Activated naive CD8-positive, alpha-beta T cell (primary cell): ENCODE data around the gene CDKAL1.
"Not testable (repeated sequence)": the region's sequence is repeated elsewhere in the genome, so short reads cannot be mapped to it uniquely, and the experiment has no call there.

Experiments used
- H3K27ac Mint-ChIP-seq: one replicate; pipeline ENCODE4 v1.8.0; 2021; ENCODE audit warnings: mixed read lengths
- H3K27me3 Mint-ChIP-seq: one replicate; pipeline ENCODE4 v1.8.0; 2021; ENCODE audit warnings: mixed read lengths
- H3K36me3 Mint-ChIP-seq: one replicate; pipeline ENCODE4 v1.8.0; 2021; ENCODE audit warnings: mixed read lengths
- H3K4me1 Mint-ChIP-seq: one replicate; pipeline ENCODE4 v1.8.0; 2021; ENCODE audit warnings: low read depth, mixed read lengths
- H3K4me3 Mint-ChIP-seq: one replicate; pipeline ENCODE4 v1.8.0; 2021; ENCODE audit warnings: mild to moderate bottlenecking, mixed read lengths
- H3K9me3 Mint-ChIP-seq: one replicate; pipeline ENCODE4 v1.8.0; 2021; ENCODE audit warnings: low read depth, mixed read lengths

CDKAL1 gene

GRCh38 chr6:20812776-20813175, 278.5 kb downstream of the CDKAL1 start:
- Mint-ChIP-seq H3K4me3 (no peak overlapping the region), H3K27me3 (no peaks in the 10 kb centered on the region), H3K9me3 (peaks cover 9% of the 10 kb centered on the region), H3K36me3 (peaks cover 23% of the 10 kb centered on the region), H3K27ac (no peak overlapping the region), H3K4me1 (peaks cover 11% of the 10 kb centered on the region)

DNA sequence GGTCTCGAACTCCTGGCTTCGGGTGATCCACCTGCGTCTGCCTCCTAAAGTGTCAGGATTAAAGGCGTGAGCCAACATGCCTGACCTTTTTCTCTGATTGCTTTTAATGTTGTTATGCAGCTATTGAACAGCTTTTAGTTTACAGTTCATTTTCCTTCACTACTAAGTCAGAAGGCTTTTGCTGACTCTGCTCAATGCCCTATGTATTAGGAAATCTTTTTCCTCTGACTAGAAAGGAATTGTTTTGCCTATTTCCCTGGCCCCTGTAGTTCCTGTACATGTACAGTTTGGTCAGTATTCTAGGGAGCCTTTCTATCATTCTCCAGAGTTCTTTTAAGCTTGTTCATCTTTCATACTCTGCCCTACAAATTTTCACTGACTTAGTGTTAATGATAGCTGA, 280.2 kb downstream of the CDKAL1 start:
- Mint-ChIP-seq H3K9me3 (peaks cover 9% of the 10 kb centered on the region), H3K36me3 (peaks cover 23% of the 10 kb centered on the region), H3K27ac (no peak overlapping the region), H3K4me3 (no peak overlapping the region), H3K4me1 (peaks cover 11% of the 10 kb centered on the region), H3K27me3 (no peaks in the 10 kb centered on the region)

GRCh38 chr6:20816126-20816525, 281.9 kb downstream of the CDKAL1 start:
- no peaks in the 10 kb centered on the region for H3K27me3 Mint-ChIP-seq
- H3K27ac Mint-ChIP-seq: no peak overlapping the region
- H3K4me3 Mint-ChIP-seq: no peak overlapping the region
- H3K36me3 Mint-ChIP-seq: peaks cover 26% of the 10 kb centered on the region
- peaks cover 8% of the 10 kb centered on the region for H3K4me1 Mint-ChIP-seq
- peaks cover 6% of the 10 kb centered on the region for H3K9me3 Mint-ChIP-seq

DNA sequence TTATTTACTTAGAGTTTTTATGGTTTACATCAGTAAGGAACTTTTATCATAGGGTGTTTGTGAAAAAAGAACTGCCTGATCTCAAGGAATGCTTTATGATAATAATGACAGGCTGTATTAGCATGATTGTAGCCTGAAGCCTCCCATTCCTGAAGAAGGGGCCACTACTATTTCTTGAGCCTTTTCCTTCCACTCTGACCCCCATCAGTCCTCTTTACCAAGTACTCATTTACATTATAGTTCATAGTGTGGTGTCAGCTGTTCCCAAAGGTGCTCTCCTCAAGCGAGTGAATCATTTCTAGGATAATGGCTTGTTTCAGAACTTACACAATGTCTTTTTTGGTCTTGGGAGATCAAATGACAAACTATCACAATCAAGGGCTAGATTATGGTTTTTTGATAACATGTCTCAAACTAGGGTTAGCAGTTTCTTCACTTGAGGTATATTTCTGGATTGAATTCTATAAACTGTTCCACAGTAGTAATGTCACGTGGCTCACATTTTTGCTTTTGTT, 283.6 kb downstream of the CDKAL1 start:
- Mint-ChIP-seq H3K4me3 (no peak overlapping the region), H3K9me3 (peaks cover 3% of the 10 kb centered on the region), H3K36me3 (peaks cover 29% of the 10 kb centered on the region), H3K4me1 (peaks cover 6% of the 10 kb centered on the region), H3K27ac (no peak overlapping the region), H3K27me3 (no peaks in the 10 kb centered on the region)

- Mint-ChIP-seq H3K4me3 (no peak overlapping the region), H3K27ac (no peak overlapping the region), H3K27me3 (no peaks in the 10 kb centered on the region), H3K9me3 (no peaks in the 10 kb centered on the region), H3K36me3 (peaks cover 30% of the 10 kb centered on the region), H3K4me1 (peaks cover 3% of the 10 kb centered on the region)
These were observed 285.6 kb downstream of the CDKAL1 start for GRCh38 chr6:20819774-20820400.

GRCh38 chr6:20826378-20826777, 292.1 kb downstream of the CDKAL1 start:
- no peaks in the 10 kb centered on the region for H3K27me3 Mint-ChIP-seq
- no peak overlapping the region for H3K4me3 Mint-ChIP-seq
- H3K9me3 Mint-ChIP-seq: no peaks in the 10 kb centered on the region
- no peak overlapping the region for H3K27ac Mint-ChIP-seq
- H3K36me3 Mint-ChIP-seq: peaks cover 30% of the 10 kb centered on the region
- H3K4me1 Mint-ChIP-seq: peaks cover 6% of the 10 kb centered on the region

GRCh38 chr6:20827798-20828197, 293.5 kb downstream of the CDKAL1 start:
- no peaks in the 10 kb centered on the region for H3K27me3 Mint-ChIP-seq
- H3K4me1 Mint-ChIP-seq: peaks cover 16% of the 10 kb centered on the region
- no peak overlapping the region for H3K27ac Mint-ChIP-seq
- H3K36me3 Mint-ChIP-seq: peaks cover 26% of the 10 kb centered on the region
- no peaks in the 10 kb centered on the region for H3K9me3 Mint-ChIP-seq
- no peak overlapping the region for H3K4me3 Mint-ChIP-seq

DNA sequence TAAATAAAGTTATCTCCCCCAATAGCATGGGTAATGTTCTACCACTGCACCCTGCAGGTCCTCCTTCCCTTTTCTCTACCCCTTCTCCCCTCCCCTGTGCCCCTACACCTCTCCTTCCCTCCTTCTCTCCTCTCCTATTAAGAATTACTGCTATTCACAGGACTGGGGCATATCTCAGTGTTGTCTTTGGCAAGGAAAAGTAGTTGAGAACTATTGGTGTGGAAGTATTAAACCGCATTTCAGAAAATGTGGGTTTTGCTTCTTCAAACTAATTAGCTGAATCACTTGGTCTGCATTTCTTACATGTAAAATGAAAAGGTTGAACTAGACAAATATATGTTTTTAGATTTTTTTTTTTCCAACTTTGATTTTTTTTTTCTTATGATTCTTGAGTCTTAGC, 296.3 kb downstream of the CDKAL1 start:
- H3K36me3 Mint-ChIP-seq: peaks cover 17% of the 10 kb centered on the region
- H3K27me3 Mint-ChIP-seq: no peaks in the 10 kb centered on the region
- H3K4me1 Mint-ChIP-seq: peaks cover 28% of the 10 kb centered on the region
- H3K9me3 Mint-ChIP-seq: no peaks in the 10 kb centered on the region
- H3K4me3 Mint-ChIP-seq: no peak overlapping the region
- H3K27ac Mint-ChIP-seq: no peak overlapping the region

DNA sequence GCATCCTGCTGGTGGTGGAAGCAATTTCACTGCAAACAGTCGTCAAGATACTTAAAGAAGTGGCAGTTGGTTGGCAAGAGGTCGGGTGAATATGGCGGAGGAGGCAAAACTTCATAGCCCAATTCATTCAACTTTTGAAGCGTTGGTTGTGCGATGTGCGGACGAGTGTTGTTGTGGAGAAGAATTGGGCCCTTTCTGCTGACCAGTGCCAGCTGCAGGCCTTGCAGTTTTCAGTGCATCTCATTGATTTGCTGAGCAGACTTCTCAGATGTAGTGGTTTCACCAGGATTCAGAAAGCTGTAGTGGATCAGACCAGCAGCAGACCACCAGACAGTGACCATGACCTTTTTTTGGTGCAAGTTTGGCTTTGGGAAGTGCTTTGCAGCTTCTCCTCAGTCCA, 297.0 kb downstream of the CDKAL1 start:
- H3K27me3 Mint-ChIP-seq, H3K4me3 Mint-ChIP-seq, H3K9me3 Mint-ChIP-seq, H3K27ac Mint-ChIP-seq: not testable (repeated sequence)
- peaks cover 32% of the 10 kb centered on the region for H3K4me1 Mint-ChIP-seq
- peaks cover 17% of the 10 kb centered on the region for H3K36me3 Mint-ChIP-seq

DNA sequence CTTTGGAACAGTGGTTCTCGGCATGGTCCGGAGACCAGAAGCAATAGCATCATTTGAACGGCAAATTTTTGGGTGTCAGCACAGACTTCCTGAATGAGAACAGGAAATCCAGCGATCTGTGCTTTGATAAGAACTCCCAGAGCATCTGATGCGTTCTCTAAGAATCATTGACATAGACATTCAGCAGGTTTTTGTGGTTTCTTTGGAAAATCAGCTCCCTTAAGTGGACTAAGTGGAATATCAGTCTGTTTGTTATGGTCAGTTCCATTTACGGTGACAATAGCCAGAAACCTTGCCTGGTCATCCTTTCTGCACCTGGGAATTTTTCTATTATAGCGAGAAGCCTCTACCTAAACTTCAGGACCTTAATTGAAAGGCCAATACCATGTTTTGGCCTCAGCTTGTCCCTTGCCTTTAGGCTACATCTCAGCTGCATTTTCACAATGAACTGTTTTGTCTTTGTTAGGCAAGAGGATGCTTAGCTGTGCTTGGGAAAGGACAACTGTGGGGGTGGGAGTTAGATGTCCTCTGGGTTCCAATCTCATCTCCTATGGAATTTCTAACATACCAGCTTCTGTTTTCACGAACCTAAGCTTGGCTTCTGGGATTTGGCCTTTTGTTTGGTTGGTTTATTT, 299.7 kb downstream of the CDKAL1 start:
- H3K36me3 Mint-ChIP-seq: peaks cover 15% of the 10 kb centered on the region
- no peaks in the 10 kb centered on the region for H3K27me3 Mint-ChIP-seq
- no peak overlapping the region for H3K27ac Mint-ChIP-seq
- peaks cover 37% of the 10 kb centered on the region for H3K4me1 Mint-ChIP-seq
- H3K9me3 Mint-ChIP-seq: no peaks in the 10 kb centered on the region
- no peak overlapping the region for H3K4me3 Mint-ChIP-seq

DNA sequence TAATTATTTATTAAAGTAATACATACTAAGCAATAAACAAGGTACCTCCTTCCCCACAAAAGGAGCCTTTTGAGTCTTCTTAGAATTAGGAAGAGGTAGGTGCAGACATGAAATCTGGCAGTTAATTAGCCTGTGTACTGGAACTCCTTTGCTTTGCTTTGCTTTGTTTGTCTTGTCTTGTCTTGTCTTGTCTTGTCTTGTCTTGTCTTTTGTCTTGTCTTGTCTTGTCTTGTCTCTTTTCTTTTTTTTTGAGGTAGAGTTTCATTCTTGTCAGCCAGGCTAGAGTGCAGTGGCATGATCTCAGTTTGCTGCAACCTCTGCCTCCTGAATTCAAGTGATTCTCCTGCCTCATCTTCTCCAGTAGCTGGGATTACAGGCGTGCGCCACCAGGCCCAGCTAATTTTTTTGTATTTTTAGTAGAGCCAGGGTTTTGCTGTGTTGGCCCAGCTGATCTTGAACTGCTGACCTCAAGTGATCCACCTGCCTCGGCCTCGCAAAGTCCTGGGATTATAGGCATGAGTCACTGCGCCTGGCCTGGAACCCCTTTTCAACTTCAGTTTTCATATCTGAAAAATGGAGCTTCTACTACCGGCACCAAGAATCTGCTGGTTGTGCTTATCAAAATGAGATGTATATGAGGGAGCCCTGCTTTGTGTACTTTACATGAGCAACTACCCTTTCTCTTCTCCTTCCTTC, 301.2 kb downstream of the CDKAL1 start:
- Mint-ChIP-seq H3K4me1 (peaks cover 41% of the 10 kb centered on the region), H3K9me3 (no peaks in the 10 kb centered on the region), H3K4me3 (no peak overlapping the region), H3K36me3 (peaks cover 18% of the 10 kb centered on the region), H3K27ac (no peak overlapping the region), H3K27me3 (no peaks in the 10 kb centered on the region)

GRCh38 chr6:20837189-20837588, 302.9 kb downstream of the CDKAL1 start:
- H3K4me3 Mint-ChIP-seq: no peak overlapping the region
- H3K9me3 Mint-ChIP-seq: no peaks in the 10 kb centered on the region
- H3K27me3 Mint-ChIP-seq: no peaks in the 10 kb centered on the region
- peaks cover 9% of the 10 kb centered on the region for H3K36me3 Mint-ChIP-seq
- peaks cover 36% of the 10 kb centered on the region for H3K4me1 Mint-ChIP-seq
- H3K27ac Mint-ChIP-seq: no peak overlapping the region

- Mint-ChIP-seq H3K27ac (no peak overlapping the region), H3K4me1 (peaks cover 28% of the 10 kb centered on the region), H3K36me3 (peaks cover 9% of the 10 kb centered on the region), H3K4me3 (no peak overlapping the region), H3K9me3 (no peaks in the 10 kb centered on the region), H3K27me3 (no peaks in the 10 kb centered on the region)
These were observed 303.9 kb downstream of the CDKAL1 start for GRCh38 chr6:20838113-20838512.

- H3K27ac Mint-ChIP-seq: no peak overlapping the region
- H3K4me3 Mint-ChIP-seq: no peak overlapping the region
- H3K9me3 Mint-ChIP-seq: no peaks in the 10 kb centered on the region
- peaks cover 9% of the 10 kb centered on the region for H3K36me3 Mint-ChIP-seq
- no peaks in the 10 kb centered on the region for H3K27me3 Mint-ChIP-seq
- H3K4me1 Mint-ChIP-seq: peaks cover 19% of the 10 kb centered on the region
These were observed 305.4 kb downstream of the CDKAL1 start for GRCh38 chr6:20839630-20840029.

- peaks cover 20% of the 10 kb centered on the region for H3K4me1 Mint-ChIP-seq
- no peaks in the 10 kb centered on the region for H3K9me3 Mint-ChIP-seq
- H3K4me3 Mint-ChIP-seq: no peak overlapping the region
- H3K36me3 Mint-ChIP-seq: peaks cover 10% of the 10 kb centered on the region
- no peaks in the 10 kb centered on the region for H3K27me3 Mint-ChIP-seq
- no peak overlapping the region for H3K27ac Mint-ChIP-seq
These were observed 306.4 kb downstream of the CDKAL1 start for GRCh38 chr6:20840675-20841074.
